Measurements from ENCODE around the gene MRPL53.
"Not testable (repeated sequence)": the region's sequence is repeated elsewhere in the genome, so short reads cannot be mapped to it uniquely, and the experiment has no call there.

Gene MRPL53

DNA sequence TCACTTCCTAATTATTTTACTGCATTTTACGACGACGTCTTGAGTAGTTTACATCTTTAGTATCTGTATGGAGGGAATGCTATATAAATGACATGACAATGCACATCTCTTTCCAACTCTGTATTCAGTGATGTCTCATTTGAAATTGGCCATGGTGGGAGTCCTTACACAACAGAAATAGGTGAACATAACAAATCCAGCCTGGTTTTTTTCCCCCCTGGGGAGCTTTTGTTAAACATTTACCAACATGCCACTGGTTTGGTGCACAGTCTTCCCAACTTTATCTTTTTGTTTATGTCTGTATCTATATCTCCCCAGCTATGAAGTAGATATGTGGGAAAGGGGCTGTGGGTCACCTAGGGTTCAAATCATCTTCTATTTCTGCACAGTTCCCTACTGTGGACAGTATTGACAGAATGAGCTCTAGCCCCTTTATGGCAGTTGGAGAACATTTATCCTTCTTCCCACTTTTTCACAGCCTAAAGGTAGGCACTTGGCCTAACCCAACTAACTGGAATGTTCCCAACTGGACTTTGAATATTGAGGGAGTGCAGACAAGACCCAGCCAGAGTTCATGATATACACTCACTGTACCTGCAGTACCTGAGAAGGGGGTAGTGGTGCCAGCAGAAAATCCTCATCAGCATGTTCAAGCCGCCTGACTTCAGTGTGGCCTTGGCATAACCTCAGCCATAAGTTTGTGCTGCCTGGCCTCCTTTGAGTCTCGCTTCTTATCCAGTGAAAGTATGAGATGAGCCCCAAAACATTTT, 25.1 kb downstream of the MRPL53 start:
- DNase-seq, result no peak

DNA sequence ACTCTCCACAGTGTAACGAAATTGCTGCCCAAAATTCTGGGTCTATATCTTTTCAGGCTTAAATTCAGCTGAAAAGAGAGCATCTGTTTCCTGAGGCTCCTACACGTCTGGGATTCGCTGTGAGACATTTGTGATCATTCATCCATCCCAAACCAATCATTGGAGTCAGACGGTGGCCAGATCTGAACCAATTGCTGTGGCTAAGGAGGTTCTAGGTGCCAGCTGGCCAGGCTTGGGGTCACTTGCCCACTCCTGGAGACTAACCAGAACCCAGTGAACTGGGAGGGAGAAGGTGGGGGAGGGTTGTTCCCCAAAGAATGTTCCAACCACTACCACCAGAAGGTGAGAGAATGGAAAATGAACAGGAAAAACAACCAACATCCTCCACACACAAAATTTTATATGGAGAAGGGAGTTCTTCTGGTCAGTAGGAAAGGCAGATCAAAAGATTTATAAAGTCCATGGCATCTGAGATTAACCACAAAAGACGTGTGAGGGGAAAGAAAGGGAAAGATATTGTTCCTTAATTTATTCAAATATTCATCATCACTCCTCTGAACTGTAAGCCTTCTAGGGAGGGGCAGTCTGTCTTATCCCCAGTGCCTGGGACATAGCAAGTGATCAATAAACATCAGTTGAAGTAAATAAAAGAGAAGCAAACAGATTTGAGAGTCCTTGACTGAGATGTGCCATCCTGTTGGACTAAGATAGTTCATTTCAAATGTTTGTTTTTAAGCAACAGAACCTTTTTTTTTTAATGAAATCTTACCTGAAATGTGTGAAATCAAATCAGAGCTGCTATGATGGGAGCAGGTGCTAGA, 27.8 kb downstream of the MRPL53 start:
- peak; percentile 27 for DNase-seq

DNA sequence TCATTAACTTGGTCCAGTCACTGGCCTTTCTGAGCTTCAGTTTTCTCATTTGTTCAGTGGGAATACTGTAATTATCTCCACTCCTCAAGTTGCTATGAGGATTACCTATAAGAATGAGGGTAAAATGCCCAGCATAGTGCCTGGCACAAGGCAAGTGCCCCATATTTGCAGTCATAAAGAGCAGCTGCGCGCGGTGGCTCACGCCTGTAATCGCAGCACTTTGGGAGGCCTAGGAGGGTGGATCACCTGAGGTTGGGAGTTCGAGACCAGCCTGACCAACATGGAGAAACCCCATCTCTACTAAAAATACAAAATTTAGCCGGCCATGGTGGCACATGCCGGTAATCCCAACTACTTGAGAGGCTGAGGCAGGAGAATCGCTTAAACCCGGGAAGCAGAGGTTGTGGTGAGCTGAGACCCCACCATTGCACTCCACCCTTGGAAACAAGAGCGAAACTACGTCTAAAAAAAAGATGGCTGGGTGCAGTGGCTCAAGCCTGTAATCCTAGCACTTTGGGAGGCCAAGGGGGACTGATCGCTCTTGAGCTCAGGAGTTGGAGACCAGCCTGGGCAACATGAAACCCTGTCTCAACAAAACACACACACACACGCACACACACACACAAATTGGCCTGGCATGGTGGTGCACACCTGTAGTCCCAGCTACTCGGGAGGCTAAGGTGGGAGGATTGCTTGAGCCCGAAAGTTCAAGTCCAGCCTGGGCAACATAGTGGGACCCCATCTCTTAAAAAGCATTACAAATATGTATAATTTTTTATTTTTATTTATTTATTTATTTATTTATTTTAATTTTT, 29.8 kb downstream of the MRPL53 start:
- not testable (repeated sequence) for DNase-seq

DNA sequence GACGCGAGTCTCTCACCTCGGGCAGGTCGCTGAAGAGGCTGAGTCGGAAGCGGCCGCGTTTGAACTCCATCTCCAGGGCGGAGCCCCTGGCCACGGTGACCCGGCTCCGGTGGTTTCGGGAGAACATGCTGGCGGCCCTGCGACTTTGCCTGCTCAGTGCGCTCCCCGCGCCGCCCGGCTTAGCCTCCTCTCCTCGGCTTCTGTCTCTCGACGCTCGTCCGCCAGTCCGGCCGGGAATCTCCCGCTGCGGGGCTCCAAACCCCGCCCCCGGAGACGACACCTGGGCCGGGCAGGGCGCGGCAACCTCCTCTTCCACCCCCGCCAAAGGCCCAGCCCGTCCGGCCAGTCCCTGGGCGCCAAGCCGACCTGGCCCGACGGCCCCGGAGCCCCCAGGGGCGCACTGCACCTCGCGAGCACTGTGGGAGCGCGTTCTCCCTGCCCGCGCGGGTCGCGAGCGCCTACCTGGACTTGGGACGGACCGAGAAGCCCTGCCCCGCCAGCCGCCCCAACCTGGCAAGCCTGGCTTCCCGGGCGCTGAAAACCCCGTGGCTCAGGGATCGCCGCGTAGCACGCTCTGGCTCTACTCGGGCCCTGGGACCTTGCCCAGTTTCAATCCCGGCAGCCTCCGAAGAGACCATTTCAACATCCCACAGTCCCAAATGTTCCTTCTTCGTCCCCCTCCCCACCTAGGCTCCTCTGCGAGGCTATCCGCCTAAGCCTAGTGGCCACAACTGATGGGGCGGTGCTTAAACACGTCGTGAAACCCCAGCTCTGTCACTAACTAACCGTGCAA, 30.6 kb downstream of the MRPL53 start, which contains the start of gene RTKN:
Gene RTKN (minus strand): TSS at position 248 of the 793 bp plus-strand sequence. CDS start 121 bp downstream, at position 127.
- DNase-seq, result no peak

DNA sequence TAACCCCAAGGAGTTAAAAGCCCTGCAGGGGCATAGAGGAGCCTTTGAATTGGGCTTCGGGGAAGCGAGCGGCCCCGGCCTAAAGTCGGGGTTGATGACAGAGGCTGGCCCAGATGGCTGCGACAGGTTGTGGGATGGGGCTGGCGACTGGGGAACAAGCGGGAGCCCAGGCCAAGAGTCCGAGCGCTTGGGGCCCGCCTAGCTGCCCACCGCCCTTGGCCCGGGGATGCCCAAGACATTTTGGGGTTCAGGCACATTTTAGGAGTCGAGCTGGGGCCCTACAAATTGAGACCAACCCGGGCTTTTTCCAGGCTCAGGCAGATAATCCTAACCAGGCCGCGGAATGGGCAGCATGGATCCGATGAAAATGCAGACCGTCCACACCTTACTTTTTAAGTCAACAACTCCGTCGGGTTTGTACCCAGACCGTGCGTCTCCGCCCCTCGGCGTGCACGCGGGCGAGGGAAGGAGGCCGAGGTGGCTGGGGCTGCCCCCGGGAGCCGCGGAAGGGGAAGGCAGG, 31.2 kb downstream of the MRPL53 start:
- no peak for DNase-seq

DNA sequence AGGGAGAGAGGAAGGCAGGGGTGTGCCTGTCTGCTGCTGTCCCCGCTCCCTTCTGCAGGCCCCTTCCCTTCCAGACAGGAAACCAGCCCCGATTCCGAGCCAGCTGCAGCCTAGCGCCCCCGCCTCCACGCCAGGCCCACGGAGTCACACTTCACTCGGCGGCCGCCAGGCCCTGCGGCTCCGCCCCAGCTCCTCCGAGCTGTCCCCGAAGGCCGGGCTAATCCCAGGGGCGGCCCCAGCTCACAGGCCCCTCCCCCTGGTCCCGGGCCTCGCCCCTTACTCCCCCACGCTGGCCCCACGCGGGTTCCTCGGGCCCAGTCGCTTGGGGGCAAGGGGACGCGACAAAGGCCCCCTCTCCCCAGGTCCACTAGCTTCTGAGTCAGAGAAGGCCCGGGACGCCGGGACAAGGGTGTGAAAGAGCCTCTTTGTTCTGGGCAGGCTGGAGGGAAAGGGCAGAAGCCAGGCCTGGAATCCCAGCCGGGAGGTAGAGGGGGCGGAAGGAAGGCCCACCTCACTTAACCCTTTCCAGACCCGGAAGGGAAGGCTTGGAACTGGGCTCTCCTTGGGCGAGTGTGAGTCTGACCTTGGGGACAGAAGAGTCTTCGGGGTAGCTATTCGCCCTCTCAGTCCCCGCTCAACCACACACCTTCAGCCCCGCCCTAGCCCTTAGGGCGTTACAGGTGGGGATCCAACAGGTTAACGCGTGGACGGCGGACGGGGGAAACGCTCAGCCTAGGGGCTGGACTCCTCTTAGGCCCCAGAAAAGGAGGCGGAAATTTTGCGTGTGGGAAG, 31.9 kb downstream of the MRPL53 start:
- DNase-seq, result peak; percentile 84

DNA sequence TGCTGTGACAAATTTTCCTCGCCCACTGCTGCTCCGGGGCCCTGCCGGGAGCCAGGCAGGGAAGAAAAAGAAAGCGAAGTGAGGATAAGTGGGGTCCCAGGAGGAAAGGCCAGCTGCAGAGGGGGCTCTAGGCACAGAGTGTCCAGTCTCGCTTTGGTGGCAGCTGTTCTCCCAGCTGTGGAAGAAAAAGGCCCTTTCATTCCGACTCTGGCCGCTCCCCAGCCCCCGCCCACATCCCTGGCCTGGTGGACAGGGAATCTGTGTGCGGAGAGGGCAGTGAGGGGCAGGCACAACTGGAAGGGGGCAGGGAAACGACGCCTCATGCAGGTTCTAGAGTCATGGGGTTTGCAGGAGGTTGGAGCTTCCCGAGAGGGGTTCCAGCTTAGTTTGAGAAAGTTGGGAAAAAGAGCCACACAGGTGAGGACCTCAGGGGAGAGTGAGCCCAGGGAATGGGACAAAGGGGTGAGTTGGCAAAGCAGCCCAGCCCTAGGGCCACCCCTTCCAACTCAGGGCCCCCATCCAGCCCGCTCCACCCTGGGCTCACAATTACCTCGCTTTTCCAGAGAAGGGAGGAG, 32.6 kb downstream of the MRPL53 start:
- DNase-seq, result peak; percentile 48

DNA sequence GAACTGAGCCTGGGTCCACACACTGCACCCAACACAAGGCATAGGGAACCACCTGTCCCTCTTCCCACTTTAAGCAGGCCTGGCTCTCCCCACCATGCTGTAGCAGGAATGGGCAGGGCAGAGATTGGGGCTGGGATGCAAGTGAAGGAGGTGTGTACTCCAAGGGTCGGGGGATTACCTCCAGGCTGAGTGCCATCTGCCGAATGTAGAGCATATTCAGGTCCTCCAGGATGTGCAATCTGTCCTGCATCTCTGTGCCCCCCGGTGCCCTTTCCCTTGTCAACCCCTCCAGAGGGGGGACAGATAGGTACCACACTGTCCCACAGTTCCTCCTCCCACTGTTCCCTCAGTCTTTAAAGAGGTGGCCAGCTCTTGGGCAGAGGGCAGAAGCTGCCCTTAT, 33.1 kb downstream of the MRPL53 start:
- DNase-seq, result no peak

DNA sequence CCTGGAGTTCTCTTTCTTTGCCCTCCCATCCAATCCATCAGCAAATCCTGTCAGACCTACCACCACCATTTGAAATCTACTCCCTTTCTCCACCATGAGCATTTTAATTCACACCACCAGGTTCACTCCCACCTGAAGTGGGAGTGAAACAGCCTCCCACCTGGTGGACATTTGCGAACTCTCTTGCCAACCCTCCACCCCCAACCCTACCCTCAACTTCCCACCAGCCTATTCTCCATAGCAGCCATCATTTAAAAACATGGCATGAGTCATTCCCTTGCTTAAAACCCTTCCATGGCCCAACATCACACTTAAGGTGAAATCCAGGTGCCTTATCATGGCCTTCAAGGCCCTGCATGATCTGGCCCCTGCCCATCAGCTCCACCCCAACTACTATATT, 34.2 kb downstream of the MRPL53 start:
- DNase-seq, result no peak

DNA sequence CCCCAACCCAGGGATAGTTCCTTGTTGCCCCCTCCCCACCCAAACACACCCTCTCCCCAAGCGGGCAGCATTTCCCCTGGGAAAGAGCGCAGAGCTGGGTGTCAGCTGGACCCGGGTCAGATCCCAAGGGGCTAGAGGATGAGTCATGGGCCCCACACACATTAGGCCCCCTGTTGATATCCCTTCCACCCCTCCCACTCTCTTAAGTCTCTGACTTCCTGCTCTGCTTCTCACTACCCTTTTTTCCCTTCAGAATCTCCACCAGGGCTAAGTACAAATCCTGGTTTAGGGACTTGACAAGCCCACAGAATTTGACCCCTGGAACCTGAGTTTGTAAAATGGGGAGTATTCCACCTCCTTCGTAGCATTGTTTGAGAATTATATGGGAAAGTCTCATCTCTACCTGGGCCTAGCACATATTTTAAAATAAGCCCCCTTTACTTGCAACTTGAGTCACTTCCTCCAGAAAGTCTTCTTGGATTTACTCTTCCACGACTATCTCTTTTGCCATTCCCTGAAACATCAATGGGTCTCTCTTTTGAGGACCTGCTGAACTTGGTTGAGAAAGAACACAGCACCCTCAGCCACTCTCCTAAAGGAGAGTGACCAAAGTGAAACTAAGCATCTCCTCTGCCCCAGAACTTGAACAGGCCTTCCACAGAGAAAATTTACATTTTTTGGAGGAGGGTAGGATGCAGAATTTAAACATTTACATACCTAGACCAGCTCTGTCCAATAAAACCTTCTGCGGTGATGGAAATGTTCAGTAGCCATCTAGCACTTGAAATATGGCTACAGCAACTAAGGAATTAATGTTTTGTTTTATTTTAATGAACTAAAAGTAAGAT, 35.4 kb downstream of the MRPL53 start:
- no peak for DNase-seq

DNA sequence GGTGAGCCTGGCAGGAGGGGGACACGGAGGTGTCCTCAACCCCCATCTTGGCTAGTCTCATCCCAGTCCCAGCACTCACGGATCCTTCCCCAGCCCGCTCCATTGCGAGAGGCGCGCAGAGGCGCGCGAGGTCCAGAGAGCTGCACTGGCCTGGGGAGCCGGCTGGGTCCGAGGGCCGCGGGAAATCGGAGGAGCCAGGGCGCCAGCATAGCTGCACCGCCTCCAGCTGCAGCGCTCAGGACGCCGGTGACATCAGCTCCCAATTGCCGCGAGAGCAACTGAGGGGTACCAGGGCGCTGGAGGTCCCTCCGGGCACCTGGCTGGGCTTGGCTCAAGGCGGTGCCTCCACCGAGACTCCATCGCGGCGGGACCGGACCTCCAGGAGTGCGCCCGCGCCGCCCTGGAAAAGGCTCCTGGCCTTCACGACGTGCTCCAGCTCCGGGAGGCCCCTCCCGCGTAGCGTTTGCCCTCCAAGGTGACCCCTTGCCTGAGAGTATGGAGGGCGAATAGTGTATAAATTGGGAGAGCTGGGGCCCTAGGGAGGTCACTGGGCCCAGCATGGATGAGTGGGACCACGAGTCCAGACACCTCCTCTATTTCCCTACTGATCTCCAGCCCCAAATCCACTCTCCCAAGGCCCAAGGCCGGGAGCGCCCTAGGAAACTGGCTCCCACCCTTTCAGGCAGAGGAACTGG, 36.2 kb downstream of the MRPL53 start:
- no peak for DNase-seq

DNA sequence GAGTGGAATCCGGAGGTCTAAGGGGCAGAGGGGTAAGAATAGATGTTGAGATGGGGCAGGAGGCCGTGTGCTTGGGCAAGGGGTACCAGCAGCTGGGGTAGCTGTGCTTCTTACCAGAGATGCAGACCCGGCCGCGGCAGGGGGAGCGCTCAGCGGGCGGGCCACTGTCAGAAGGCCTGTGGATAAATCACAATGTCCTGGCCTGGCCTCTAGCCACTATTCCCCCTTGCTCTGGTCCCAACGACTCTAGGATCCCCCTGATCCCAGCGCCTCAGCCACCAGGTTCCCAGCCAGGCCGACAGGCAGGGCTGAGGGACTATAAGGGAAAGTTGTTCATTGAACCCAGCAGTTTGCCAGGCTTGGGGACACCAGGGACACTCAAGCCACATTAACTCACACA, 42.0 kb downstream of the MRPL53 start:
- no peak for DNase-seq

DNA sequence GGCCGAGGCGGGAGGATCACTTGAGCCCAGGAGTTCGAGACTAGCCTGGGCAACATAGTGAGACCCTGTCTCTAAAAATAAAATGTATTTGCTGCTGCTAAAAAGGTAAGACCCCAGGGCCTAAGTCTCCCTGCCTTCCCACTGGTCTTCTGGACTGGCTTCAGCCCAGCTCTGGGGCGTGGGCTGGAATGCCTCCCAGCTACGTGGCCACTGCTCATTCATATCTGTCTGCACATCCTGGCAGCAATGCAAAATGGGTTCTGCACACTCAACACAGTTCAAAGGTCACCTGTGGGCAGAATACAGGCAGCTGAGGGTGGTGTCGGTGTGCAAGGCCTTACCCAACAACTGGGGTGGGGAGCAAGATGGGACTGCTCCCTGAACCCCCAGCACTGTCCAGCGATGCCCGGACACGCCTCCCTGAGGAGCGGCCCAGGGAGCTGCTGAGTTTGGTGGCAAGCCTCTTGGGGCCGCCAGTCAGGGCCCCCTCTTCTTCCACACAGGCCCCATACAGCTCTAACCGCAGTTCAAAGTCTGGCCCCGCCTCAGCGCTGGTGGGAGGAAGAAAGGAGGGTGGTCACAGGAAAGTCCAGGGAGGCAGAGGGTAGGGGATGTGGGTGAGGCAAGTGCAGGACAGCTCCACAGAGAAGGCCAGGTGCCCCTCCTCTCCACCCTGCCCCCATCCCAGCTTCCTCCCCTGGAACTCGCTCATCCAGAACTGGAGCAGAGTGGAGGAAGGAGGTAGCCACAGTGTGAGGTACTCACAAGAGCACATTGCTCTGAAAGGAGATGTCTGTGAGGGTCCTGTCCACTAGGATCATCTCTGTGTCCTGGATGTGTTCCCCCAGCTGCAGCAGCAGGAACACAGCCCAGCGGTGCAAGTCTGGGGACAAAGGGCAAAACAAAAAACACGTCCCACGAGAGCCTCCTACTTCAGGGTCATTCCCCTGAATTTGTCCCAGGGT, 42.7 kb downstream of the MRPL53 start:
- no peak for DNase-seq

DNA sequence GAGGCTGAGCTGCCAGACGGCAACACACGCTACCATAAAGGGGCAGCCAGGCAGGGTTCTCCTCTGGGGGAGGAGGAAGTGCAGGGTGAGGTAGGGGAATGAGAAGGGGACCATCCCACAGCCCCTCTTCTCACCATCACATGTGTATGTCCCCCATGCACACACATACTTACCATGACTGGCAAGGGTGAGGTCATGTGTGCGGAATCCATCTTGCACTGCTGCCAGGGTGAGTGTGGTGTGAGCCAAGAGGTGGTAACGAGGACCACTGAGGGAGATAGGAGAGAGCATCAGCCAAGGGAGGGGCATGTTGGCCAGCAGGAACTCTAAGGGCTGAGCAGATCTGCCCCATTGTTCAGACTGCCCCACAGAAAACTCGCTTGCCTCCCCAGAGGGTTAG, 43.8 kb downstream of the MRPL53 start:
- DNase-seq, result no peak

DNA sequence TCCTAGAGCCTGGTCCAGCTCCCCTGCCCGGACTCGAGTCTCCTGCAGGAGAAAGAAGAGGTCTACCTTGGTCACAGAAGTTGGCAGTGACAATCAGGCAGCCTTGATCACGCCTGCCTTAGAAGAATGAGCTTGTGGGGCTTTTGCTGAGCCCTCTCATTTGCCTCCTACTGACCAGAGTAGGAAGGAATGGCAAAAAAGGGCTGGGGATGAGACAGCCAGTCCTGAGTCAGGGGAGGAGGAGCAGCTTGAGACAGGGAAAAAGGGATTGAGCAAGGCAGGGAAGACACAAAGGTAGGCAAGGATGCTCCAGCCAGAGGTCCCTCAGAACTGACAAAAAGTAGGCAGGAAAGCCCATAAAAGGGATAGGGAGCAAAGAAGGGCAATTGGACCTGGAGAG, 44.9 kb downstream of the MRPL53 start:
- no peak for DNase-seq

DNA sequence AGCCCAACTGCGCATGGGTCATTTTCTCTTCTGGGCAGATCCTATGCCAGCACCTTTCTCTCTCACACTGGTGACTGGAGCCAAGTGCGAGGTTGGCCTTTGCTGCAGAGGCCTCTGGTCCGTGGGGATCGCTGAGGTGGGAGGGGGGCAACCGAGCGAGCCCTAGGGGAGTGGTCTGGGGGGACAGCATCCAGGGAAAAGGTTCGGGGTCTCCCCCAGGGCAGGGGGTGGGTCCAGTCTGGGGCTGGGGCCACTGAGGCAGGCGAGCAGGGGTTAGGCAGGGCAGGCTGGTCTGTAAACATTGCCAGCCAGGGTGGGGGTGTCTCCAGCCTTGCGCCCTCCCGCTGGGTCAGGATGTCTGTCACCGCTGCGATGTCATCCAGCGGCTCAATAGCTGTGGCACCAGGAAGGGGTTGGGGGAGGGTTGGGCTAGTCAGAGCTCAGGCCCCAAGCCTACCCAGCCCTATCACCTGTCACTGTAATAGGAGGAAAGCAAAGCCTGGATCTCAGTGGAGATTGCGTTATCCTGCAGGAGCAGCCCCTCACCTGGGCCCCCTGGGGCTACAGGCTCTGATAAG, 46.2 kb downstream of the MRPL53 start:
- DNase-seq, result no peak

DNA sequence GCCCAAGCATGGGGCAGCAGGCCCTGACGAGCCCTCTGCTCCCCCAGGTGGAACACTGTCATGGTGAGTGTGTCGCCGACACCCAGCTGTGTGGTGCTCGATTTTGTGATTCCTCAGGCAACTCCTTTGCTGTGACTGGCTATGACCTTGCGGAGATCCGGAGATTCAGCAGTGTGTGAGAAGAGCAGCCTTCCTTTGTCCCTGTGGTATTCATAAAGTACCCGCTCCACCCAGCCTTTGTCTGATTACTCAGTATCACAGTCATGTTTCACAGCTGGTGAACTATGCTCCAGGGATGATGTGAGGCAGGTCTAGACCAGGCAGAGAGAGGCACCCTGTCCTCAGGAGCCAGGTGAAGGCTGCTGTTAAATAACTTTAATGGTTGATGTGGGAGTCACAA, 47.0 kb downstream of the MRPL53 start:
- DNase-seq, result no peak

DNA sequence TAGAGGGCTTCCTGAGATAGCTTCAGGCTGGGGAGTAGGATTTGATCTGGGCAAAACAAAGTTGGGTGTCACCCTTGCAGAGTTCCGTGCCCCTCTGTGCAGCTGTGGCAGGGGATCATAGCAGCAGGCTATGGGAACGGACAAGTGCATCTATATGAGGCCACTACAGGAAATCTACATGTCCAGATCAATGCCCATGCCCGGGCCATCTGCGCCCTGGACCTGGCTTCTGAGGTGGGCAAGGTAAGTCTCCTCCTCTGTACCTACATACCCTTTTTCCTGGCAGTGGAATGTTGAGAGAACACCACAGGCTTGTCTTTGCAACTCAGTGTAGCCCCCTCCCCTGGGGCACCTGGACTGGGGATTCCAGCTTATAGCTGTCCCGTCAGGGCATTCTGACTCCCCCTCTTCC, 47.5 kb downstream of the MRPL53 start:
- DNase-seq, result no peak
